CD4-positive, alpha-beta T cell treated with Interleukin-12 subunit alpha and Interleukin-12 subunit beta, for 1 hour (primary cell): ENCODE data around the gene PRRT1.
"Not testable (repeated sequence)": the region's sequence is repeated elsewhere in the genome, so short reads cannot be mapped to it uniquely, and the experiment has no call there.

Experiments
- DNase-seq: peaks from one replicate; pipeline ENCODE4 v3.0.0-alpha.2; 2020

The PRRT1 gene

DNA sequence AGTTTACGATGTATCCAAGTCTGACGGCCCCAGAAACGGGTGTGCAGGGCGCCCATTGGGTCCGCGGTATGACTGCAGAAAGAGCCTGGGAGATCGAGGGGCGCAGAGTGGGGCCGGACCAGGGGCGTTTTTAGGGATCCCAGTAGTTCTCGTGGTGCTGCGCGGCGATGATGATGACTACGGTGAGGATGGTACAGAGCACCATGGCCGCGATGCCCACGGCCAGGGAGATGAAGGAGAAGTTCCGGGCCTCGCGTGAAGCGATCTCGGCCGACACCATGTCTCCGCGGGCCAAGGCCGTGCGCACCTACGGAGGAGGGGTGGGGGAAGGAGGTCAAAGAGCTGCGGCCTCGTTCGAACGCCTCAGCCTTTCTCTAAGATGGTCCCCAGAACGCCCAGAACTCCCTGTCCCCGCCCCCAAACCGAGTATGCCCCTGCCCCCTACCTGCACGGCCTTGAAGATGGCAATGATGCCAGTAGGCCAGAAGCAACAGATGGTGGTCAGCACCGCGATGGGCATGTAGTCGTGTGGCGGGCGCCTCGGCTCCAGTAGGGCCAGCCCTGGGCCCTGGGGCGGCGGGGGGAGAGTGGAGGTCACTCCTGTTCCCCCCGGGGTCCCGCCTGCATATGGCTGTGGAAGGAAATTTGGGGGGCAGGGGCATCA, 2.5 kb downstream of the PRRT1 start:
- no peak for DNase-seq

DNA sequence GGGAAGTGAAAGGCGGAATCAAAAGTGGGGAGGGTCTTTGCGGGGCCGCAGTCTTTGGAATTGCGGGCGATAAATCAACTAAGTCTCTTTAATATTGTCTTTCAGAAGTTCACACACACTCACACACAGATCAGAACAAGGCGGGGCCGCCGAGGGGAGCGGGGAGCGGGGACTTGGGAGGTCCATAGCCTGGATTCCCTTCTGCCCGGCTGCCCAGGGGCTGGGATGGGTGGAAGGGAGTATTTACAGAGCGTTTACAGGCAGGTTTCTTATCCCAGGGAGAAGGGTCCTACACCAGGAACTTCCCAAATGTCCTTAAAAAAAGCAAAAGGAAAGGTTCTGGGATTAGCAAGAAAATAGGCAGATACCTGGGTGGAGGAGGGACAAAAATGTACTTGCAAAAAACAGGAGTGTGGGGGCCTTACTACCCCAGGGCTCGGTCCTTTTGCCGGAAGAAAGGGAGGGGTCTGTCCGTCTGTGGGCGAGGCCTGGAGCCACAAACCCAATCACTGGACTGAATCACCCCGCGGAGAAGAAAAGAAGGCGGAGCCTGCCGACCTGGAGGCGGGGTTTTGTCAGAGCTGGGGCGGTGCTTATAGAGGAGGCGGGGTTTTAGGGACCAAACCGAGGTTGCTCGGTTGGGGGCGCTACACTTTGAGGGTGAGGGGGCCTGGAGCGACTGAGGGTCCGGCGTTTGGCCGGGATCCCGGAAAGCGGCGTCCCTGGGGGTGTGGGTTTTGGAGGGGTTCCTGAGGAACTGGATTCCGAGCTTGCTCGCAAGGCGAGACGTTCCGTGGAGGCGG, 3.2 kb downstream of the PRRT1 start:
- DNase-seq = peak; percentile 76

DNA sequence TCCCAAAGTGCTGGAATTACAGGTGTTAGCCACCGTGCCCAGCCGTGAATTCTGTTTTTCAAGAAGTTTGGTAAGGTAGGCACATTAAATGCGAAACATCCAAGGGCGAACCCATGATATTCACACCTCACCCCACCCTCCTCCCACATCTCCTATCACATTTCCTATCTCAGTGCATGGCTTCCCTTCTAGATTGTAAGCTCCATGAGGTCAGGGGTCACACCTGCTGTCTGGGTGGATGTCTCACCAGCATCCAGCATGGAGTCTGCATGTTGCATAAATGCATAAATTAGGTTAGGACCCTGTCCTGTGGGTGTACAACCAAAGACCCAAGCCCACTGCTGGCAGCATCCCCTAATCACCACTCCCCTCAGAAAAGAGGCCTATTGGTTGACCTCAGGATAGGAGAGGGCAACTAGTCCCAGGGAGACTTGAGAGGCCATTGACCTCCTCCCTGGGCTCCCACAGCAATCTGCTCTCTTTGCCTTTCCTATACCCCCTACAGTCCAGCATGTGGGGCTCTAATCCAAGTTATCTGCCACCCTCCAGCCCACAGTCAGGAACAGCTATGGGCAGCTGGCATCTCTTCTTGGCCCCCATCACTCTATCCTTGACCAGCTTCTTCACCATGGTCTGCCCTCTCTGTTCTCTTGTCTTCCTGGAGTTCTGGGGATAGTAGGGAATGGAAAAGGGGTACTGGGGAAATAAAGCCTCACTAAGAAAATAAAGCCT, 4.2 kb downstream of the PRRT1 start:
- no peak for DNase-seq

DNA sequence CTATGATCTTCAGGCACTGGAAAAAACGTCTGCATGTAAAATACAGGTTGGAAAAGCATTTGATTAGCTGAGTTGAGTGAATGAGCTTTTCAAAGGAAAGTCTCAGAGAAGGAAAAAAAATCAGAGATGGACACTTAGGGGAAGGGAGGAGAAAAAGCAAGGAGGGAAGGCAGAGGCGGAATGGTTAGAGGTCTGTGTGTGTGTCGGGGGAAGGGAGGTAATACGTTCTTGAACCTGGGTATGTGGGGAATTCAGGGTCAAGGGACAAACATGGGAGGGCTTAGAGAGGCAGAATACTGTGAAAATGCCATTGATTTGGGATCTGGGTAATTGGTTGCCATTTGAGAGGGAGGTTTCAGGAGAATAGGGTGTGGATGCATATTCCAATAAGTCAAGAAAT, 5.1 kb downstream of the PRRT1 start:
- DNase-seq = no peak

DNA sequence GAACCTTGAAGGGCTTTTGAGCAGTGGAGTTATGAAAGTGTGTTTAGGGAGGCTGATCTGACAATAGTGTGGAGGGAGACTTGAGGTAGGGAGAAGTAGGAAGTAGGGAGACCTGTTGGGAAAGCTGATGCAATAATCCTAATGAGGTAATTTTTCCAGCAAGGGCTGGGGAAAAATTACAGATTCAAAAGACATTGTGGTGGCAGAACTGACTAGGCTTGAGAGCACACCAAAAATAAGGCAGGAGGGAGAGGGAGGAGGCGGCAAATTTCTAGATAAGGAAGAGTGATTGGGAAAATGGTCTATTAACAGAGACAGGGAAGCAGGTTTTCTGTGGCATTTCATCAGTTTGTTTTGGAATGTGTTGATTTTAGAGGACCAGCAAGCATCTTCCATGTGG, 5.5 kb downstream of the PRRT1 start:
- no peak for DNase-seq

DNA sequence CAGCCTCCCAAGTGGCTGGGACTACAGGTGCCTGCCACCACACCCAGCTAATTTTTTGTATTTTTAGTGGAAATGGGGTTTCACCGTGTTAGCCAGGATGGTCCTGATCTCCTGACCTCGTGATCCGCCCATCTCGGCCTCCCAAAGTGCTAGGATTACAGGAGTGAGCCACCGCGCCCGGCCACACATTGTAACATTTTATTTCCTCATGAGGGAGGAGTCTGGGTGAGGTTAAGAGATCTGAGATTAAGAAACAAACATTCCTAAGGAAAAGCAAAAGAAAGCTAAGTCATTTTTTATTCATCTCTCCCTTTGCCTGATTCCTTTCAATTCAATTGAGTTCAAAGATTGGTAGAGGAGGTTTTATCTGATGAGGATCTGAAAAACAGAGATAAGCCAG, 7.5 kb downstream of the PRRT1 start:
- DNase-seq = not testable (repeated sequence)

DNA sequence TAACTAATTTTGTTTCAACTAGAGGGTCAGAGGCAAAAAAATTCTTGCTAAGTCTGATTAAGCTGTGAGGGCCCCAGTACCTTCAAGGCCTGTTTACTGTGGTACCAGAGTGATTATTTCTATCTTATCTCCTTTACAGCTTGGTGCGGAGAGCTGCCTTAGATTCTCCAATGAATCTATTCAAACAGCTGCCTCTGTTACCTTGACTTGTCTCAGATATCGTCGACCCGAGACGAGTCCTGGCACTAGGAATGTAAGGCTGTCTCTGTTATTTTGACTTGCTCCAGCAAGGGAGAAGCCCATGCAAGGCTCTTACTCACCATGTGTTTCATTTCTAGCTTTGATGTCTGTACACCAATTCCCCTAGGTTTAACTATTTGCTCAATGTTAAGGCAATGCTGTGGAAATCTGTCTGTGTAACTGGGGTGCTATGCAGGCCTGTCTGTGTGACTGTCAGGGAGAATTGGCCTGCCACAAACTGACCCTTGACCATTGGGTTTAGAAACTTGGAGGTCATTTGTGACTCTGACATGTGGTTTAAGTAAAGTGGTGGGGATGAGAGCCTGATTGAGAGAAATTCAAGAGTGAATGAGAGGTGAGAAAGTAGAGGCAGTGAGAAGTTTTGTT, 11.2 kb downstream of the PRRT1 start:
- DNase-seq = no peak

DNA sequence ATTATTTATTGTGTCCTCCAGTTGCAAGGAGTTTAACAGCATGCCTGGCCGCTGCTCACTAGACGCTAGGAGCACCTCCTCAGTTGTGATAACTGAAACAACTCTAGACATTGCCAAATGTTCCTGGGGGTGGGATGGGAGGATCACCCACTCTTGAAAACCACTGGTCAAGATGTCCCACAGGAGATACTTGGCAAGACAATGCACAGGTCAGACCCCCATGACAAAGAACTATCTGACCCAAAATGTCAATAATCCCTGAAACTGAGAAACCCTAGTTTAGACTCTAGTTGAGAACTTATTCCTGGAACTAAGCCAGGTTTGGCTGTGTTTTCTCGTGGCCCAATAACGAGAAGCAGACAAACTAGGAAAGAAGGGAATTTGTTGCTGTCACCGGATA, 12.1 kb downstream of the PRRT1 start:
- DNase-seq = no peak

DNA sequence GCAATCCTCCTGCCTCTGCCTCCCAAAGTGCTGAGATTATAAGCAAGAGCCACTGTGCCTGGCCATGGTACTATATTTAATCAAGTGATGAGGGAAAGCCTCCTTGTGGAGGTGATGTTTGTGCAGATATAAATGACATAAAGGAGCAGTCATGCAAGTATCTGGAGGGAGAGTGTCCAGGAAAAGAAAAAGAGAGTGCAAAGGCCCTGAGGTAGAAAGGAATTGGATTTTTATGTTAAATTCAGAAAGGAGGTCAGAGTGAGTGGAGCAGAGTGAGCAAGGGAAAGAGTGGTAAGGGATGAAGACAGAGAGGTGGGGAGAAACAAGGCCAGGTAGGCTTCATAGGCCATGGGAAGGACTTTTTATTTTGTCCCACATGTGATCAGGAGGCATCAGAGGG, 14.3 kb downstream of the PRRT1 start:
- no peak for DNase-seq

DNA sequence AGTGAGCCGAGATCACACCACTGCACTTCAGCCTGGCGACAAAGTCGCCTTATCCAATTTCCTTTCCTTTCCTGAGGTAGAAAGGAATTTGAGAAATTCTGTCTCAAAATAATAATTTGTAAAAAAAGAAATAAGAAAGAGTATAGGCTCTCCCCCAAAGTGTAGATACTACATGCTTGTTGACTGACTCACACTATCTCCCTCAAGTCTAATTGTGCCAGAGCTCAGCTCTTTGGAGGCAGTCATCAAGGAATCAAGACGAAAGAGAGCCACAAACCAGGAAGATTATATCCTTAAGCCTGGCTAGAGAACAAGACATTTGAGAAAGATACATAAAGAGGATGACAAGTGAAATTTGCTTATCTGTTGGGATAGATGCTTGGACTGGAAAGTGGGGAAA, 18.0 kb downstream of the PRRT1 start:
- no peak for DNase-seq

DNA sequence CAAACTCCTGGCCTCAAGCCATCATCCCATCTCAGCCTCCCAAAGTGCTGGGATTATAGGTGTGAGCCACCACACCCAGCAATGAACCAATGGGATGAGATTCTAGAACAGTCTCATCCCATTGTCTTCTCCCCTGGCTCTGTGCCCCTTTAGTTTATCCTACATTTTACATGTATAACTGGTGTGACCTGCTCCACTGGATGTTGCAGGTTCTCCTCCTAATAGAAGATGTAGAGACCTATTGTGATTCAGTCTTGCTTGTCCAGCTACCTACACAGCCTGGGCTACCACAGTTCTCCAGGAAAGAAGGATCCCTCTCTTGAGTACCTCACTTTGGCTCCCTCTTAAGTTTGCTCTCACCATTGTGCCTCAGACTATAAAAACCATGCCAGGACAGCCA, 19.6 kb downstream of the PRRT1 start:
- no peak for DNase-seq

DNA sequence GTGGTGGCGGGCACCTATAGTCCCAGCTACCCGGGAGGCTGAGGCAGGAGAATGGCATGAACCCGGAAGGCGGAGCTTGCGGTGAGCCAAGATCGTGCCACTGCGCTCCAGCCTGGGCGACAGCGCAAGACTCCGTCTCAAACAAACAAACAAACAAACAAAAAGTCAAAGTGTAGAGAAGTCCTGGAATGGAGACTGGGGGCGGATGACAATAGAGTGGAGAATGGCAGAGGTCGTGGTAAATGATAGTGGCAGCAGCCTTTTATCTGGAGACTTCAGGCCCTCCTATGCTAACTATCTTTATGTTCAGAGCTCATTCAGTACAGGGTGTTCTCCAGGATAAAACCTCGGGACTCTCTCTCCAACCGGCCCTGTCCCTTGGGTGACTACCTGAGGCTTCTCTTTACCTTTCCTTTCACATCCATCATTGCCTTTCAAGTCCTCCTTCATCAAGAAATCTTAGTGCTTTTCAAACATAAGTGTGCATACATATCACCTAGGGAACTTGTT, 20.2 kb downstream of the PRRT1 start:
- no peak for DNase-seq

DNA sequence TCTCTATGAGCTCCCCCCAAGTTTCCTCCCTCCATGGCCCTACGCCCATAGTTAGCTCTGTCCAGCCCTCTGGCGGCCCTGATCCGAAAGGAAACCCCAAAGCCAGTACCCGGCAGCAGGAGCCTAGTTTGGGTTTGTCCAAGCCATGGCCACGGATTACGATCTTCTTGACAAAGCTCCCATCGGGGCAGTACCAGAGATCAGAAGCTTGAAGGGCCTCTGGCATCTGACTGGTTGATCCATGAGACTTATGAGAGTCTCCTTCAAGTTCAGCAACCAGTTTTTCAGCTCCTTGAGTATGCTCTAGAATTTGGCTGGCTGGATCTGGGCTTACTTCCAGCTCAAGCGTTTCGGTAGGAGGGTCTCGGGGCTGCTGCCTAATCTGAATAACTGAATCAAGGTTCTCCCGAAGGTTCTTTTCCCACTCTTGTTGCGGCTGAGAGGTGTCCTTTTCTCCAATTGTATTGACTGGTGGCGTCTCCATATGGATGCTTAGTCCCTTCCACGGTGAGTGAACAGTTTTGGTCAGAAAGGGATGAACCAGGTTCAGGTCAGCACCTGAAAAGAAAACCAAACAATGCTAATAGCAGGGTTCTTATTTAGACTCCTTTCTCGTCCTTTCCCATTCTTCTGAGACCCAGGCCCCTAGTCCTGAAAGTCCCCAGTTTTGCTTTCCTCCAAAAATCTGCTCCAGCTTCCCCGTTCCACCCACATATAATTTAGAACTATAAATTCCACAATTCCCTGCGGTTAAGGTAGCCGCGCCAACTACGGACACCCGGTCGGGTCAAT, 22.2 kb downstream of the PRRT1 start:
- no peak for DNase-seq

DNA sequence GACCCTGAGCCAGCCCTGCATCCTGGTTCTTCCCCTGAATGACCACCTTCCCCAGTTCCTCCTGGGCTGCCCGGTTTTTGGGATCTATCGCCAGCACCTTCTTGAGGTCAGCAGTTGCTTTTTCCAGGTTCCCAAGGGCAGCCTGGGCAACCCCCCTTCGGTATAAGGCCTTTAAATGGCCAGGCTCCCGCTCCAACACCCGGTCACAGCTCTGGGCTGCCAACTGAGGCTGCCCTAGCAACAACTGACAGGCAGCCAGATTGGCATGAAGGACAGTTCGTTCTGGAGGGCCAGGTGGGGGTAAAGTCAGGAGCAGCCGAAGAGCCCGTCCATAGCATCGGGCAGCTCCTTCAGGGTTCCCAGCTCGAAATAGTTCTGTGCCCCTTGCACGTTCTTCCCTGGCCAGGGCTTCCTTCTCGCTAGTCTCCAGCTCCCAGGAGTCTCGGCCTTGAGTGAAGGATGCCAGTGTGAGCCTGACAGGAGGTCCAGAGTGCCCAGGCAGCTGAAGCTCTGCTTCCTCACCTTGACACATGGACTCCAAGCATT, 22.9 kb downstream of the PRRT1 start:
- no peak for DNase-seq

DNA sequence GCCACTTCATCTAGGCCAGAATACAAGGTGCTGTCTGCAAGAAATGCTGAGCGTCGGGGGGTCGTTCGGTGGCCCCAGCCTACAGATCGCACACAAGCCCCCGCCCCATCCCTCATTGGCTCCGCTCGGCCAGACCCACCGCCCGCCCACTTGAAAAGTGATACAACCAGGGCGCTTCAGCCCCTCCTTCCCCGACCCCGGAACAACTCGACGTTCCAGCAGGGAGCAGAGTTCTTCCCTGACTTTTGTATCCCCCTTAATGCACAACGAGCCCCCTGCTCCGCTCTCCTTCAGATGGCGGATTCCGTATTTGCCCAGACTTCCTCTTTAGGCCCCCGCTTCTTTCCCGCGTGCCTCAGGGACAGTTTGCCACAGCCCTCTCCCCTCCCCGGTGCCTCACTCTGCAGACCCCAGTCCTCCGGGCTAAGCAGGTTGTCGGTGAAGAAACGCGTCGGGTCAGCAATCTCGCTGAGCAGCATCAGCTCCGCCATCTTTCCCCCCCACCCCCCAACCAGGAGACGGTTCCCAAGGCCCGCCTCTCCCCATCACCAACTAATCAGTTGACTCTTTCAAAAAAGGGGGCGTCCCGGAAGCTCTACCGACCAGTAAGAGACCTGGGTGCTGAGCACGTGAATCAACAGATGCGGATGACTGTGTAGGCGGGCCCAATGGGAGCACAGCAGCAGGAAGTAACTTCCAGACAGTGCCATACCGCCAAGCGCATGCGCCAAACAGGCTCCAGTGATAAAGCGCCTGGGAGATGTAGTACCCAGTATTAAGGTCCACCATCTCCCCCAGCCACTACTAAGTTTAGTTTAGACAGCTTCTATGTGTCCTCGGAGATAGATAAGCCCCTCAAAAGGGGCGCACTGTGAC, 23.8 kb downstream of the PRRT1 start, which contains the start of gene ATF6B:
TSS of gene ATF6B (minus strand) at position 530 of the 876 bp plus-strand sequence. CDS start at position 491, 39 bp downstream.
- DNase-seq = peak; percentile 99

DNA sequence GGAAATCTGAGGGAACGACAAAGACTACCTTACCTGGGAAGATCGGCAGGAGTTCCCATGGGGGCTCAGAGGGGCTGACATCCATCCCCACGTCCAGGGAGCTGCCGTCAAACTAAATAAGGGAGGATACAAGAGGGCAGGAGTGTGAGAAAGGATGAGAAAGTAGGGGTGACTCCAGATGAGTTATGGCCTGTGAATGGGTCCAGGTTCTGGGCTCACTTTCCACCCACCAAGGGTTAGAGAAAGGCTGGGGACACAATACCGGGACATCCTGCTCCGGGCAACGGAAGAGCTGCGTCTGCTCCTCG, 24.4 kb downstream of the PRRT1 start:
- no peak for DNase-seq

DNA sequence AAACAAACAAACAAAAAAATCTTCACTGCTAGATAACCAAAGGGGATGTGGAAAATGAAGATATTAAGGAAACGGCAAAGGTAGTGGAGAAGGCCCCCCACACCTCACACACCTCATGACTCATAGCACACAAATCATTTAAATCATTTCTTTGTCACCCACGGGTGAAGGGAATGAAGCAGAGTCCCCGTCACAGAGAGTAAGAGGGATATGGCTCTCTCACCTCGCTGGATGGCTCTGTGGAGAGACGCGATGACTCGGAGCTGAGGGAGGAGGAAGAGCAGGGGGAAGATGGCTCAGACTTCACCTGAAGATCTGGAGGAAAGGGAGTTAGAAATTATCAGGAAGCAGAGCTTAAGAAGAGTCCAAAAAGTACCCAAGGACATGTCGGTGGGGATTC, 24.9 kb downstream of the PRRT1 start:
- no peak for DNase-seq

DNA sequence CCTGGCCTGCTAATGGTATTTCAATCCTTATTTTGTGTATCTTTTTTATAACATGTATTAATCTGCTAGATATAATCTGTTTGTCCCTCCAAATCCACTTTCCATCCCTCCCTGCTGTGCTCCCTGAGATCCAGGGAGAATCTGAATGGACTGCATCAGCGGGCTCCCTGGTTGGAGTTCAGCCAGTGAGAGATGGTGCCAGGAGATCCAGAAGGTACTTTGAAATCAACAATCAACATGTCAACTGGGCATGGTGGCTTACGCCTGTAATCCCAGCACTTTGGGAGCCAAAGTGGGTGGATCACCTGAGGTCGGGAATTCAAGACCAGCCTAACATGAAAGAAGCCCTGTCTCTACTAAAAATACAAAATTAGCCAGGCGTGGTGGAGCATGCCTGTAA, 28.1 kb downstream of the PRRT1 start:
- no peak for DNase-seq

DNA sequence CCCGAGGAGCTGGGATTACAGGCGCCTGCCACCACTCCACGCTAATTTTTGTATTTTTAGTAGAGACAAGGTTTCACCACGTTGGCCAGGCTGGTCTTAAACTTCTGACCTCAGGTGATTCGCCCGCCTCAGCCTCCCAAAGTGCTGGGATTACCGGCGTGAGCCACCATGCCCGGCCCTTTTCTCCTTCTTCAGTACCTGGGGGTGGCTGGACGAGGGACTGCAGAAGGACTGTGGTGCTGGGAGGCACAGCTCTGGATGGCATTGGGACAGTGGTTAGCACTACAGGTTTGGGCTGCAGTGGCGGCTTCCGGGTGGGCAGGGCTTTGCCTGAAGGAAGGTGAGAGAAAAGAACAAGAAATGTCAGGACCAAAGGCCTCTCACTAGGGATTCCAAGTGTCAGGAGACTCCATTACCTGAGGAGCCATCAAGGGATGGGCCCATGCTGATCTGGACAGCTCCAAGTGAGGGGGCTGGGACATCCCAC, 31.1 kb downstream of the PRRT1 start:
- DNase-seq = no peak

DNA sequence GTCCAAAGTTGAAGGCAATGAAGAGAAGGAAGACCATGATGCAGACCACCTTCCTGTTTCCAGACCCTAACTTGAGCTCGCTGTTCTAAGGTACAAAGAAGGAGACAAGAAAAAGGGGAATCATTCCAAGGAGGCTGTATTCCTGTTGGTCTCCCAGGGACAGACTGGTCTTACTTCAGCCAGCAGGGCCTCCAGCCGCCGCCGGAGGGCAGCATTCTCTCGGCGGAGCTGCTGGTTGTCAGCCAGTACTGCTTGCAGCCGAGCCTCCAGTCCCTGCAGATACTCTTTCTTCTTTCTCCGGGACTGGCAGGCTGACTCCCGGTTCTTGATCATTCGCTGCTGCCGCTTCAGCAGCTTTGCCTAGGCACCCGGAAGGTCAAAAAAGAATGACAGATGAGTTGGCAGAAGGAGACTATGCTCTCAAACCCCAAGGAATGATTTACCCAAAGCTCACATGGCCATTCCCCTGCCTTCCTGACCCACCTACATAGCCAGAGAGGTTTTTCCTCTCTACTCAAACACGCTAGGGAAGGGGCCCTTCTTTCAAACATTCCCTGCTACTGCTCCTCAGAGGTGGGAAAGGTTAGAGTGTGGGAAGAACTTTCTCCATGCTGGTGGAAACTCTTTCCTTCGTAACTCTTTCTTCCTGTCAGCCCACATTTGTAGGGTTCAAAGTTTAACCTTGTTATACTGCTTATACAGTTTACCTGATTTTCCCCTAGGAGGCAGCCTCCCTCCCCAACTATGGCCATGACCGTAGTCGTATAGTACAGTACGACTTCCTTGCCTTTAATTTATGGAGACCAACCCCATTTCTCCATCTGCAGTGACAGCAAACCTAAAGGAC, 32.7 kb downstream of the PRRT1 start:
- peak; percentile 74 for DNase-seq
